Trophoblast cell (in vitro differentiated cells and primary cell): ENCODE data around the gene HBP1.

ENCODE experiments used
- DNase-seq, 2 donors: peaks; one replicate each; pipeline ENCODE4 v3.0.0-alpha.2; 2016
- H2AFZ ChIP-seq: 2 replicates; pipeline ENCODE4 v1.6.1; 2013; ENCODE audit warnings: low read length, moderate library complexity, mild to moderate bottlenecking; ENCODE audit not compliant: insufficient read depth, poor library complexity
- H2AK5ac ChIP-seq: 2 replicates; pipeline ENCODE4 v1.6.1; 2013; ENCODE audit warnings: mild to moderate bottlenecking, low read length
- H2BK120ac ChIP-seq: 2 replicates; pipeline ENCODE4 v1.6.1; 2013; ENCODE audit warnings: low read length, mild to moderate bottlenecking, moderate library complexity; ENCODE audit not compliant: insufficient read depth, poor library complexity
- H2BK12ac ChIP-seq: 2 replicates; pipeline ENCODE4 v1.6.1; 2013; ENCODE audit warnings: mild to moderate bottlenecking, low read length, moderate library complexity
- H2BK5ac ChIP-seq: 2 replicates; pipeline ENCODE4 v1.6.1; 2013; ENCODE audit warnings: low read length, low read depth, moderate library complexity, mild to moderate bottlenecking; ENCODE audit not compliant: poor library complexity
- H3K14ac ChIP-seq: 2 replicates; pipeline ENCODE4 v1.6.1; 2013; ENCODE audit warnings: mild to moderate bottlenecking, low read length
- H3K18ac ChIP-seq: 2 replicates; pipeline ENCODE4 v1.6.1; 2013; ENCODE audit warnings: mild to moderate bottlenecking, low read length
- H3K23ac ChIP-seq: 2 replicates; pipeline ENCODE4 v1.6.1; 2013; ENCODE audit warnings: low read length
- H3K27ac ChIP-seq: 2 replicates; pipeline ENCODE4 v1.5.1; 2013; ENCODE audit warnings: low read depth, mild to moderate bottlenecking, inconsistent platforms, low read length, moderate library complexity
- H3K27me3 ChIP-seq: 2 replicates; pipeline ENCODE4 v1.6.1; 2013; ENCODE audit warnings: inconsistent platforms, mild to moderate bottlenecking, low read length, moderate library complexity; ENCODE audit not compliant: insufficient read depth
- H3K36me3 ChIP-seq, 2 experiments: 1 replicate in 1 of 2; 2 replicates in 1 of 2; pipeline ENCODE4 v1.6.1; 2013; ENCODE audit warnings: low read length in 2 of 2, mild to moderate bottlenecking in 2 of 2, moderate library complexity in 1 of 2; ENCODE audit not compliant: insufficient read depth in 2 of 2, control insufficient read depth in 1 of 2
- H3K4ac ChIP-seq: 2 replicates; pipeline ENCODE4 v1.6.1; 2013; ENCODE audit warnings: low read depth, mild to moderate bottlenecking, low read length, moderate library complexity
- H3K4me1 ChIP-seq, 2 experiments: 1 replicate in 1 of 2; 2 replicates in 1 of 2; pipeline ENCODE4 v1.6.1; 2013; ENCODE audit warnings: low read length in 2 of 2, mild to moderate bottlenecking in 2 of 2, moderate library complexity in 1 of 2; ENCODE audit not compliant: insufficient read depth in 2 of 2, control insufficient read depth in 1 of 2
- H3K4me2 ChIP-seq: 2 replicates; pipeline ENCODE4 v1.6.1; 2013; ENCODE audit warnings: inconsistent platforms, mild to moderate bottlenecking, low read length, moderate library complexity
- H3K4me3 ChIP-seq: 2 replicates; pipeline ENCODE4 v1.5.1; 2013; ENCODE audit warnings: mild to moderate bottlenecking, low read depth, low read length, inconsistent platforms
- H3K79me1 ChIP-seq: one replicate; pipeline ENCODE4 v1.6.1; 2013; ENCODE audit warnings: low read length
- H3K79me2 ChIP-seq: 2 replicates; pipeline ENCODE4 v1.6.1; 2013; ENCODE audit warnings: low read length, mild to moderate bottlenecking; ENCODE audit not compliant: control insufficient read depth, insufficient read depth, poor library complexity
- H3K9ac ChIP-seq: 2 replicates; pipeline ENCODE4 v1.6.1; 2013; ENCODE audit warnings: mild to moderate bottlenecking, low read length
- H3K9me3 ChIP-seq: 2 replicates; pipeline ENCODE4 v1.6.1; 2013; ENCODE audit warnings: low read depth, mild to moderate bottlenecking, control low read depth, inconsistent platforms, low read length; ENCODE audit not compliant: insufficient read depth
- H4K12ac ChIP-seq: 2 replicates; pipeline ENCODE4 v1.6.1; 2013; ENCODE audit warnings: low read depth, mild to moderate bottlenecking, low read length, moderate library complexity
- H4K8ac ChIP-seq: 2 replicates; pipeline ENCODE4 v1.6.1; 2013; ENCODE audit warnings: low read depth, mild to moderate bottlenecking, low read length, moderate library complexity
- H4K91ac ChIP-seq: one replicate; pipeline ENCODE4 v1.6.1; 2013; ENCODE audit warnings: low read depth, mild to moderate bottlenecking, low read length, moderate library complexity
- WGBS: extraction: QIAGEN DNeasy Blood & Tissue Kit; methylation state at CpG from one replicate; pipeline ENCODE4 v1.1.7; 2013; ENCODE audit warnings: missing lambda C conversion rate; ENCODE audit not compliant: insufficient read length, insufficient coverage; ENCODE audit errors: extremely low coverage; 5-methylcytosine and 5-hydroxymethylcytosine counted together

Gene HBP1

DNA sequence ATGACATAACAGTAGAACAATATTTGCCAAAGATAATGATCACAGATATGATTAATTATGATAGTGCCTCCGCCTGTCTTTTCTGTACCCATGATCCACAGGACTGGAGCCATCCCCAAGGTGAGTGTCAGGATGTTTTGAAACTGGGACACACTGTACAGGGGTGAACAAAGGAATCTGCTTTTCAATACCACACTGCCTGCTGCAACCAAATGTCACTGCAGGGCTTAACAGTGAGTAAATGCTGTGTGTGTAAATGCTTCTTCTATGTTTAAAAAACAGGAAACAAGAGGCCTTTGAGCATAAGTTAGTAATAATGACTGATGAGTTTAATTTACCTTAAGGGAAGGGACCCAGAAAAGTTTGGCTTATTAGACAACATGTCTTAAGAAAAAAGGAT lies 65.2 kb downstream of the HBP1 start:
- H3K4me3 ChIP-seq = no peak overlapping the region
- no peak overlapping the region for H3K14ac ChIP-seq
- peaks cover 0 to 2% of the 10 kb centered on the region in 2 experiments for H3K4me1 ChIP-seq
- H2AK5ac ChIP-seq = no peak overlapping the region
- no peak overlapping the region for H4K91ac ChIP-seq
- H2BK12ac ChIP-seq = no peak overlapping the region
- H3K79me1 ChIP-seq = no peaks in the 10 kb centered on the region
- no peak overlapping the region for H3K27ac ChIP-seq
- no peaks in the 10 kb centered on the region for H3K9me3 ChIP-seq
- no peak overlapping the region for H2BK5ac ChIP-seq
- no peak overlapping the region for H3K23ac ChIP-seq
- H3K79me2 ChIP-seq = no peaks in the 10 kb centered on the region
- no peak overlapping the region for H3K4me2 ChIP-seq
- no peak overlapping the region for H4K12ac ChIP-seq
- DNase-seq = no peak
- H3K36me3 ChIP-seq = no peaks in the 10 kb centered on the region
- no peak overlapping the region for H3K4ac ChIP-seq
- no peak overlapping the region for H2AFZ ChIP-seq
- no peak overlapping the region for H4K8ac ChIP-seq
- no peak overlapping the region for H3K18ac ChIP-seq
- no peaks in the 10 kb centered on the region for H3K27me3 ChIP-seq
- no peak overlapping the region for H2BK120ac ChIP-seq
- no CpG with 5 or more reads among the region's 1 CpG for WGBS
- no peak overlapping the region for H3K9ac ChIP-seq

DNA sequence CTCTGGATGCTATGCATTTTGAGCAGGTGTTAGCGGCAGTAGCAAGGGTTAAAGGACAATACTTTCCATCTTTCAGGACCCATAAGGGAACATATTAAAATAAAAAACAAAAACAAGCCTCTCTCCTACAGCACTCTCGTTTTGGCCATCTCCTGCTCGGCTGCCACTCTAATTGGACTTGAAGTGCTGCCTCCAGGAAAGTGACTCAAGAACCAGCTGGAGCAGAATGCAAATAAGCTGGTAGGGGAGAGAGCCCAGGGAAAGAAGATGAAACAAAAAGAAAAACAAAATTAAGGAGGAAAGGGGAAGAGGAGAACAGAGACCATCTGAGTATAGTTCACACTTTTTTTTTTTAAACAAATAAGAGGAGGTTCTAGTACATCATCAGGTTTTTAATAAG lies 65.6 kb downstream of the HBP1 start:
- no peak overlapping the region for H4K91ac ChIP-seq
- no peaks in the 10 kb centered on the region for H3K79me1 ChIP-seq
- H3K27ac ChIP-seq = no peak overlapping the region
- peaks cover 0 to 2% of the 10 kb centered on the region in 2 experiments for H3K4me1 ChIP-seq
- H2AFZ ChIP-seq = no peak overlapping the region
- no peak overlapping the region for H3K18ac ChIP-seq
- H3K4ac ChIP-seq = no peak overlapping the region
- H3K79me2 ChIP-seq = no peaks in the 10 kb centered on the region
- no peaks in the 10 kb centered on the region for H3K27me3 ChIP-seq
- H2BK120ac ChIP-seq = no peak overlapping the region
- H3K36me3 ChIP-seq = no peaks in the 10 kb centered on the region
- peak in 1 of 2 donors; percentile 14 for DNase-seq
- no peak overlapping the region for H4K12ac ChIP-seq
- H3K9ac ChIP-seq = no peak overlapping the region
- H3K14ac ChIP-seq = no peak overlapping the region
- H2BK12ac ChIP-seq = no peak overlapping the region
- no peaks in the 10 kb centered on the region for H3K9me3 ChIP-seq
- no peak overlapping the region for H3K4me2 ChIP-seq
- no peak overlapping the region for H3K23ac ChIP-seq
- H3K4me3 ChIP-seq = no peak overlapping the region
- H2AK5ac ChIP-seq = no peak overlapping the region
- no peak overlapping the region for H4K8ac ChIP-seq
- no peak overlapping the region for H2BK5ac ChIP-seq
- WGBS = no CpG with 5 or more reads among the region's 3 CpGs

DNA sequence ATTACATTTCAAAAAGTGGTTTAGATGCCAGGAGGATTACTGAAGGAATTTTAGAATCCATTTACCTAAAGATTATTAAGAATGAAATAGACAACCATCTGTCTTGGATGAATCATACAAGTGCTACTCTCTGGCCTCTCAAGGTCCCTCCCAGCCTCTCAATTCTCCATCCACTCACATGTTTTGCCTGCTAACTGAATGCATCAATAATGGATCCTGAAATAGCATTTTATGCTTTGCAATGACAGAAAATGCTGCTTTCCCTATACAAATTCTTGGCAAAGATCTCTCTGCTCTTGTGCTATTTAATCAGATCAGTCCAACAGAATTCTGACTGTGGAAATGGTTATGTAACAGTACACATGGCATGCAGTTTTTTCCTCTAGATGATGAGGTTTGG lies 68.1 kb downstream of the HBP1 start:
- Histone ChIP-seq H3K4me2 (no peak overlapping the region), H3K4me3 (no peak overlapping the region), H4K91ac (no peak overlapping the region), H3K9ac (no peak overlapping the region), H2BK5ac (no peak overlapping the region), H4K8ac (no peak overlapping the region), H3K27ac (no peak overlapping the region), H3K79me2 (no peaks in the 10 kb centered on the region), H3K79me1 (no peaks in the 10 kb centered on the region), H4K12ac (no peak overlapping the region), H3K4me1 (peaks cover 0 to 2% of the 10 kb centered on the region in 2 experiments), H3K4ac (no peak overlapping the region), H3K9me3 (no peaks in the 10 kb centered on the region), H3K14ac (no peak overlapping the region), H3K18ac (no peak overlapping the region), H2BK120ac (no peak overlapping the region), H2BK12ac (no peak overlapping the region), H3K36me3 (no peaks in the 10 kb centered on the region), H2AFZ (no peak overlapping the region), H3K27me3 (no peaks in the 10 kb centered on the region), H3K23ac (no peak overlapping the region), H2AK5ac (no peak overlapping the region)
- no peak for DNase-seq

DNA sequence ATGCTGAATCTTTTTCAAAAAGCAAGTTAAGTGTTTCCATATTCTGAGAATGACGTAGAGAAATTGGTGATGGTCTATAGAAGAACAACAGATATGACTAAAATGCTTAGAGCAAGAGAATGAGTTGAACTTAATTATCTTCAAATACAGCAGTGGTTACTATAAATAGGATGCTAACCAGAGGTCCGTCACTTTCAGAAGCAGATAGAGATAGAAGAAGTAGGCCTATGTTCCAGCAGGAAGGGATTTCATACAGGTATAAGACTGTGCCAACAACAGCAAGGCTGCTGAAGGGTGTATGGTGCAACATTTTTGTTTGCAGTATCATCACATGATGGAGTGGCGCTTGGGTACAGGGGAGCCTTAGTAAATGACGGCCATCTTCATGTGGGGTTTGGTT lies 68.6 kb downstream of the HBP1 start:
- Histone ChIP-seq H3K36me3 (no peaks in the 10 kb centered on the region), H2BK120ac (no peak overlapping the region), H4K12ac (no peak overlapping the region), H2BK5ac (no peak overlapping the region), H3K4ac (no peak overlapping the region), H3K23ac (no peak overlapping the region), H3K79me2 (no peaks in the 10 kb centered on the region), H3K27me3 (no peaks in the 10 kb centered on the region), H3K14ac (no peak overlapping the region), H3K79me1 (no peaks in the 10 kb centered on the region), H4K8ac (no peak overlapping the region), H4K91ac (no peak overlapping the region), H3K27ac (no peak overlapping the region), H3K18ac (no peak overlapping the region), H2AFZ (no peak overlapping the region), H3K9me3 (no peaks in the 10 kb centered on the region), H3K4me1 (peaks cover 0 to 2% of the 10 kb centered on the region in 2 experiments), H2AK5ac (no peak overlapping the region), H3K4me3 (no peak overlapping the region), H2BK12ac (no peak overlapping the region), H3K4me2 (no peak overlapping the region), H3K9ac (no peak overlapping the region)
- WGBS = no CpG with 5 or more reads among the region's 4 CpGs
- DNase-seq = no peak
